Endothelial cell of umbilical vein (primary cell): ENCODE data around the gene ERICH6B. TPM values are rescaled to one million over a fixed set of nuclear protein-coding genes. Genes with fewer than 3 reads are reported as not detected.

Source experiments
- BruUV-seq: library from RNA; stranded (reverse); fragments of 400-500 nt; replicated peaks from 2 replicates; lab custom pipeline; 2021; lab: Mats Ljungman, UMichigan
- CTCF ChIA-PET: fragments of 300-600, 350-600 bp; sonication (Branson Sonifier 250); formaldehyde crosslinking; loops from one replicate; lab custom pipeline; 2021; ENCODE audit warnings: antibody characterized with exemption, inconsistent platforms; lab: Charles Lee
- POLR2A ChIA-PET: fragments of 300-600, 350-600 bp; sonication (Branson Sonifier 250); formaldehyde crosslinking; loops from one replicate; lab custom pipeline; 2021; ENCODE audit warnings: antibody characterized with exemption, inconsistent platforms; lab: Charles Lee
- DNase-seq: peaks from one replicate; pipeline ENCODE4 v3.0.0-alpha.2; 2011; ENCODE audit warnings: low read depth, low spot score
- FAIRE-seq: peaks from 2 replicates; lab custom pipeline; 2011; peaks lifted over from hg19 to GRCh38; lab: Jason Lieb, UNC
- H2AFZ ChIP-seq: 2 replicates; pipeline ENCODE4 v1.6.0; 2012; ENCODE audit warnings: low read depth, low read length, control low read depth, inconsistent platforms
- H3K27ac ChIP-seq: 2 replicates; pipeline ENCODE4 v1.5.1; 2011; ENCODE audit warnings: low read depth, mild to moderate bottlenecking, control low read depth, low read length, moderate library complexity; ENCODE audit not compliant: insufficient read depth
- H3K27me3 ChIP-seq, 2 experiments: 2 replicates each; pipeline versions ENCODE4 v1.6.0 to v1.6.1; 2011; ENCODE audit warnings: low read length in 2 of 2, mixed read lengths in 1 of 2; ENCODE audit not compliant: control insufficient read depth in 2 of 2, insufficient read depth in 2 of 2
- H3K36me3 ChIP-seq, 2 experiments: 2 replicates in 1 of 2; 3 replicates in 1 of 2; pipeline ENCODE4 v1.5.1; 2011; ENCODE audit warnings: low read length in 2 of 2, mild to moderate bottlenecking in 1 of 2, moderate library complexity in 1 of 2; ENCODE audit not compliant: control insufficient read depth in 2 of 2, insufficient read depth in 2 of 2; ENCODE audit errors: extremely low read depth in 1 of 2
- H3K4me1 ChIP-seq: 3 replicates; pipeline ENCODE4 v1.5.1; 2011; ENCODE audit warnings: mild to moderate bottlenecking, low read length; ENCODE audit not compliant: control insufficient read depth, insufficient read depth; ENCODE audit errors: extremely low read depth
- H3K4me2 ChIP-seq: 2 replicates; pipeline ENCODE4 v1.6.1; 2011; ENCODE audit warnings: low read length, control low read depth, mixed read lengths; ENCODE audit not compliant: insufficient read depth
- H3K4me3 ChIP-seq, 3 experiments: fragments of 200-600 bp in 1 of 3; sonication (generic), shearing (Covaris generic) in 1 of 3; replicated peaks in 1 of 3; 2 replicates each; pipeline ENCODE4 v1.5.1; 2011 to 2016; ENCODE audit warnings: control low read depth in 3 of 3, low read length in 3 of 3, mild to moderate bottlenecking in 2 of 3, inconsistent platforms in 1 of 3, low read depth in 1 of 3, moderate library complexity in 1 of 3; ENCODE audit not compliant: insufficient read depth in 1 of 3
- H3K79me2 ChIP-seq: 2 replicates; pipeline ENCODE4 v1.6.0; 2012; ENCODE audit warnings: low read length, inconsistent platforms; ENCODE audit not compliant: control insufficient read depth, insufficient read depth
- H3K9ac ChIP-seq: replicated peaks from 2 replicates; pipeline ENCODE3; 2011; ENCODE audit warnings: low read length, control low read depth; ENCODE audit not compliant: insufficient read depth; ENCODE audit errors: extremely low read depth
- H3K9me1 ChIP-seq: replicated peaks from 3 replicates; pipeline ENCODE4 v1.6.0; 2011; ENCODE audit warnings: mild to moderate bottlenecking, low read length; ENCODE audit not compliant: control insufficient read depth, insufficient read depth; ENCODE audit errors: extremely low read depth
- H3K9me3 ChIP-seq: replicated peaks from 2 replicates; pipeline ENCODE4 v1.5.1; 2012; ENCODE audit warnings: low read length, inconsistent platforms; ENCODE audit not compliant: control insufficient read depth, insufficient read depth
- H4K20me1 ChIP-seq: replicated peaks from 2 replicates; pipeline ENCODE3; 2011; ENCODE audit warnings: mild to moderate bottlenecking, low read length; ENCODE audit not compliant: control insufficient read depth, insufficient read depth; ENCODE audit errors: extremely low read depth
- EZH2 ChIP-seq: IDR thresholded peaks from 2 replicates; pipeline ENCODE4 v1.6.1; 2012; ENCODE audit warnings: borderline replicate concordance, low read depth, mild to moderate bottlenecking, moderate library complexity, low read length, inconsistent platforms; ENCODE audit not compliant: severe bottlenecking
- FOS ChIP-seq: IDR thresholded peaks from 2 replicates; pipeline ENCODE4 v1.6.1; 2011; ENCODE audit warnings: mild to moderate bottlenecking, low read length, moderate library complexity, borderline replicate concordance; ENCODE audit not compliant: insufficient read depth
- GATA2 ChIP-seq: IDR thresholded peaks from 2 replicates; pipeline ENCODE4 v1.7.0; 2011; ENCODE audit warnings: low read depth, mild to moderate bottlenecking, moderate library complexity, mixed read lengths, low read length; ENCODE audit not compliant: insufficient read length, insufficient read depth
- JUN ChIP-seq: IDR thresholded peaks from 2 replicates; pipeline ENCODE4 v1.6.1; 2011; ENCODE audit warnings: borderline replicate concordance, low read depth; ENCODE audit not compliant: insufficient read length, insufficient read depth
- MAX ChIP-seq: IDR thresholded peaks from 2 replicates; pipeline ENCODE4 v1.6.1; 2011; ENCODE audit not compliant: insufficient read depth, insufficient read length
- MYC ChIP-seq: IDR thresholded peaks from one replicate; pipeline ENCODE4 v1.6.1; 2011; ENCODE audit warnings: mild to moderate bottlenecking, low read depth, low read length
- POLR2A ChIP-seq: IDR thresholded peaks from 2 replicates; pipeline ENCODE4 v1.6.1; 2012; ENCODE audit warnings: low read depth, mild to moderate bottlenecking, control low read depth, low read length
- POLR2AphosphoS5 ChIP-seq: IDR thresholded peaks from 2 replicates; pipeline ENCODE4 v1.6.1; 2012; ENCODE audit warnings: low read depth, mild to moderate bottlenecking, control low read depth, low read length, moderate library complexity; ENCODE audit not compliant: insufficient read depth
- dilution Hi-C: fragments of 300-500 bp; cut with MboI; formaldehyde crosslinking; loops from one replicate; pipeline ENCODE4 v1.15.0; 2019; ENCODE audit warnings: low sequenced_read_pairs; ENCODE audit not compliant: extremely low pct_ligation_motif_present
- intact Hi-C: fragments of 100-400 bp; cut with micrococcal nuclease; formaldehyde crosslinking; loops from one replicate; pipeline ENCODE4 v1.10.0; 2022
- polyA plus RNA-seq, 4 experiments: library from polyadenylated mRNA; depleted of rRNA in 3 of 4; stranded (reverse) in 3 of 4; unstranded in 1 of 4; fragments of >200 nt; gene quantifications; 2 replicates each; pipeline versions ENCODE4 v1.2.1 to v1.2.3, GENCODE V29; 2011 to 2012; ENCODE audit warnings: missing spikeins in 1 of 4
- total RNA-seq: library from RNA; stranded (reverse); gene quantifications from 2 replicates; pipeline ENCODE4 v1.2.3, GENCODE V29; 2021
- TF ChIP-seq, protein P1 (sequence below), 2 donors: IDR thresholded peaks; 1 replicate in 1 of 2; 2 replicates in 1 of 2; pipeline ENCODE4 v1.5.1; 2011; ENCODE audit warnings: low read length in 2 of 2, mild to moderate bottlenecking in 2 of 2, moderate library complexity in 2 of 2, control low read depth in 1 of 2, inconsistent platforms in 1 of 2, low read depth in 1 of 2; ENCODE audit not compliant: insufficient read depth in 1 of 2; ENCODE audit errors: extremely low read depth in 1 of 2

The ERICH6B gene
- total and polyA plus RNA-seq, 2 donors (not counting 3 experiments of a cell fraction or from before 2014, with no cell fraction given): not detected

DNA sequence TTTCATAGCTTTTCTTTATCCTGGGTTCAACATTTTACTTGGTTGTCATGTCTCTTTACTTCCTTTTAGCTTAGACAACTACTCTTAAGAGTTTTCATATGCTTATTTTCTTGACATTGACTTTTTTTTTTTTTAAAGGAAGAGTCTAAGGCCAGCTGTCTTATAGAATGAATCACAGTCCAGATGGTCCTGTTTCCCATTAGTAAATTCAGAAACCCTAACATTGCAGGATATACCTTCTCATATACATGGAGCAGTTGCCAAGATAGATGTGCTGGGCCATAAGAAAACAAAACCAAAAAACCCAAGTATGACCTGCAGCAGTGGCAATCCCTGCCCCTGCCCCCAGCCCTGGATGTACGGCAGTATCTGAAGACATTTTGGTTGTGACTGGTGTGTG is 78.0 kb downstream of the ERICH6B start:
- H3K36me3 ChIP-seq: peaks cover 14 to 24% of the 10 kb centered on the region in 2 experiments
- TF ChIP-seq MAX: no peak
- no peak for TF ChIP-seq MYC
- TF ChIP-seq EZH2: no peak
- TF ChIP-seq JUN: no peak
- TF ChIP-seq, protein P1, sequence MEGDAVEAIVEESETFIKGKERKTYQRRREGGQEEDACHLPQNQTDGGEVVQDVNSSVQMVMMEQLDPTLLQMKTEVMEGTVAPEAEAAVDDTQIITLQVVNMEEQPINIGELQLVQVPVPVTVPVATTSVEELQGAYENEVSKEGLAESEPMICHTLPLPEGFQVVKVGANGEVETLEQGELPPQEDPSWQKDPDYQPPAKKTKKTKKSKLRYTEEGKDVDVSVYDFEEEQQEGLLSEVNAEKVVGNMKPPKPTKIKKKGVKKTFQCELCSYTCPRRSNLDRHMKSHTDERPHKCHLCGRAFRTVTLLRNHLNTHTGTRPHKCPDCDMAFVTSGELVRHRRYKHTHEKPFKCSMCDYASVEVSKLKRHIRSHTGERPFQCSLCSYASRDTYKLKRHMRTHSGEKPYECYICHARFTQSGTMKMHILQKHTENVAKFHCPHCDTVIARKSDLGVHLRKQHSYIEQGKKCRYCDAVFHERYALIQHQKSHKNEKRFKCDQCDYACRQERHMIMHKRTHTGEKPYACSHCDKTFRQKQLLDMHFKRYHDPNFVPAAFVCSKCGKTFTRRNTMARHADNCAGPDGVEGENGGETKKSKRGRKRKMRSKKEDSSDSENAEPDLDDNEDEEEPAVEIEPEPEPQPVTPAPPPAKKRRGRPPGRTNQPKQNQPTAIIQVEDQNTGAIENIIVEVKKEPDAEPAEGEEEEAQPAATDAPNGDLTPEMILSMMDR (IDR thresholded peaks at IDR 0.05; ENCODE audit: extremely low read depth in 1 of 2, insufficient read depth in 1 of 2, low read depth in 1 of 2, low read length in 2 of 2): no peak
- TF ChIP-seq POLR2AphosphoS5: no peak
- TF ChIP-seq POLR2A: no peak
- no peak for TF ChIP-seq FOS
- no peak for TF ChIP-seq GATA2
- no peaks in the 10 kb centered on the region for H3K4me1 ChIP-seq
- no peaks in the 10 kb centered on the region for H3K9me1 ChIP-seq
- H3K4me2 ChIP-seq: no peak overlapping the region
- no peaks in the 10 kb centered on the region for H3K79me2 ChIP-seq
- no peak for FAIRE-seq
- no peaks in the 10 kb centered on the region for H4K20me1 ChIP-seq
- no peak overlapping the region for H3K27ac ChIP-seq
- no peak for DNase-seq
- no TSS peak for BruUV-seq
- H3K27me3 ChIP-seq: no peaks in the 10 kb centered on the region
- no peak overlapping the region for H2AFZ ChIP-seq
- POLR2A ChIA-PET: interaction anchor here (0.5 kb wide), 1 partner anchor 29 kb away, joined by 3 read pairs; no protein-coding TSS in a partner anchor
- no peaks in the 10 kb centered on the region for H3K9me3 ChIP-seq
- no peak overlapping the region for H3K9ac ChIP-seq
- intact Hi-C loops: no loop called here
- H3K4me3 ChIP-seq: no peak overlapping the region
- CTCF ChIA-PET: no interaction called here
- dilution Hi-C loops: no loop called here
